ENCODE results near the gene DAZAP1.

Gene DAZAP1

GRCh38 chr19:1409204-1410005 is 2.0 kb downstream of the DAZAP1 start:
- Histone ChIP-seq H4K91ac (ENCODE audit: low read length) (peak overlapping the region; percentile 59), H3K4me2 (ENCODE audit: low read length, poor library complexity, severe bottlenecking) (peak overlapping the region; percentile 93), H3K36me3 (ENCODE audit: control insufficient read depth in 1 of 2, insufficient read depth in 2 of 2, low read depth in 1 of 2, low read length in 2 of 2) (peaks cover 10 to 27% of the 10 kb centered on the region in 2 experiments), H3K4ac (ENCODE audit: low read depth in 1 of 2, low read length in 2 of 2) (peak overlapping the region; percentile 59 to 96), H3K23ac (ENCODE audit: low read length in 2 of 2) (peak overlapping the region in 1 of 2 experiments; percentile 68), H3K27ac (ENCODE audit: low read length, poor library complexity, severe bottlenecking) (peak overlapping the region; percentile 48), H2BK120ac (ENCODE audit: low read depth, low read length) (no peak overlapping the region), H2BK12ac (ENCODE audit: low read length in 2 of 2) (peak overlapping the region; percentile 14 to 37), H3K9ac (ENCODE audit: low read length) (peak overlapping the region; percentile 93), H3K9me3 (ENCODE audit: control insufficient read depth, low read length) (no peaks in the 10 kb centered on the region), H2BK15ac (ENCODE audit: low read depth, poor library complexity, severe bottlenecking) (peak overlapping the region; percentile 12), H2AK5ac (ENCODE audit: low read length, severe bottlenecking) (peak overlapping the region; percentile 63), H3K27me3 (ENCODE audit: control insufficient read depth in 1 of 2, insufficient read depth in 1 of 2, low read length in 2 of 2) (no peaks in the 10 kb centered on the region), H3K4me3 (ENCODE audit: insufficient read depth in 1 of 2, low read depth in 1 of 2, low read length in 2 of 2) (peak overlapping the region; percentile 78 to 92), H3K14ac (ENCODE audit: low read length in 2 of 2) (peak overlapping the region in 1 of 2 experiments; percentile 68), H3K79me1 (replicated peaks; ENCODE audit: low read length, poor library complexity, severe bottlenecking) (no peaks in the 10 kb centered on the region), H2BK5ac (ENCODE audit: low read depth, low read length, poor library complexity, severe bottlenecking) (no peak overlapping the region), H3K4me1 (ENCODE audit: control insufficient read depth, insufficient read depth, low read depth, low read length) (peaks cover 53% of the 10 kb centered on the region), H3K18ac (ENCODE audit: low read depth in 1 of 2, low read length in 2 of 2) (peak overlapping the region in 1 of 2 experiments; percentile 67), H4K8ac (ENCODE audit: low read length) (peak overlapping the region; percentile 24), H2AFZ (ENCODE audit: low read depth, low read length) (no peak overlapping the region)
- DNase-seq, result no peak
- WGBS, result 89% methylated on average over 33 of the region's 33 CpGs

DNA sequence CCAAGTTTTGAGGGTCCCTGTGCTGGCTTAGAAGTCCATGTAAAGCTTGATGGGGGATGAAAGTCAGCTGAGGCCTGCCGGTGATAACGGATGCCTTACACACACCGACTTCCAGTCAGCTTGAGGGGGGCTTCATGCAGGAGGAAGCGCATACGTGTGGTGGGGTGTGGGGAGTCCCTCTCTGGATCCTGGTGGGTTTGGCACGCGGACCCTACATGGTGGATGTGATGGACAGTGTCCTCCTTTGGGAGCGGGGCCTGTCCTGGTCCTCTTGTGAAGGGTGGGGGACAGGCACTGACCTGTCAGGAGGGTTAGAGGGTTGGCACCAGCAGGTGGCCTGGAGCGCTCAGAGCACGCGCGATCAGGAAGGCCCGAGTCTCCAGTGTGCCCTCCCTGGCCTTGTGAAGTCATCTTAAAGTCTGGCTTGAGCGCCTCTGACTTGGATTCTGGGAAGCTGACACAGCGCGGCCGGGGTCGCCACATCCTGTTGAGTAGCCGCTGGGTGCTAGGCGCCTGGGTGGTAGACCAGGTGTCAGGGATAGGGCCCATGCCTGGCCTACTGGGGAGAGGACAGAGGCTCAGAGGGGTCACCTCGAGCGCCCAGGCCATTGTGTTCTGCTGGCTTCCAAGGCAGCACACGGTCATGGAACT is 2.9 kb downstream of the DAZAP1 start:
- peak overlapping the region; percentile 5 to 92 for H3K4me3 ChIP-seq (ENCODE audit: insufficient read depth in 1 of 2, low read depth in 1 of 2, low read length in 2 of 2)
- H3K27ac ChIP-seq (ENCODE audit: low read length, poor library complexity, severe bottlenecking), result peak overlapping the region; percentile 73
- peak overlapping the region; percentile 93 for H3K9ac ChIP-seq (ENCODE audit: low read length)
- no peaks in the 10 kb centered on the region for H3K9me3 ChIP-seq (ENCODE audit: control insufficient read depth, low read length)
- no peak overlapping the region for H3K4ac ChIP-seq (ENCODE audit: low read depth in 1 of 2, low read length in 2 of 2)
- H3K36me3 ChIP-seq (ENCODE audit: control insufficient read depth in 1 of 2, insufficient read depth in 2 of 2, low read depth in 1 of 2, low read length in 2 of 2), result peaks cover 10 to 27% of the 10 kb centered on the region in 2 experiments
- no peak overlapping the region for H2BK120ac ChIP-seq (ENCODE audit: low read depth, low read length)
- H3K4me2 ChIP-seq (ENCODE audit: low read length, poor library complexity, severe bottlenecking), result peak overlapping the region; percentile 24
- peak overlapping the region; percentile 49 for H2AK5ac ChIP-seq (ENCODE audit: low read length, severe bottlenecking)
- H2AFZ ChIP-seq (ENCODE audit: low read depth, low read length), result no peak overlapping the region
- 94% methylated on average over 23 of the region's 23 CpGs for WGBS
- H3K23ac ChIP-seq (ENCODE audit: low read length in 2 of 2), result peak overlapping the region in 1 of 2 experiments; percentile 70
- peak overlapping the region in 1 of 2 experiments; percentile 92 for H3K14ac ChIP-seq (ENCODE audit: low read length in 2 of 2)
- H3K79me1 ChIP-seq (replicated peaks; ENCODE audit: low read length, poor library complexity, severe bottlenecking), result no peaks in the 10 kb centered on the region
- no peak overlapping the region for H2BK12ac ChIP-seq (ENCODE audit: low read length in 2 of 2)
- H4K8ac ChIP-seq (ENCODE audit: low read length), result no peak overlapping the region
- peak overlapping the region in 1 of 2 experiments; percentile 41 for H3K18ac ChIP-seq (ENCODE audit: low read depth in 1 of 2, low read length in 2 of 2)
- peaks cover 58% of the 10 kb centered on the region for H3K4me1 ChIP-seq (ENCODE audit: control insufficient read depth, insufficient read depth, low read depth, low read length)
- no peak overlapping the region for H4K91ac ChIP-seq (ENCODE audit: low read length)
- no peak overlapping the region for H2BK15ac ChIP-seq (ENCODE audit: low read depth, poor library complexity, severe bottlenecking)
- peak overlapping the region; percentile 35 for H2BK5ac ChIP-seq (ENCODE audit: low read depth, low read length, poor library complexity, severe bottlenecking)
- no peaks in the 10 kb centered on the region for H3K27me3 ChIP-seq (ENCODE audit: control insufficient read depth in 1 of 2, insufficient read depth in 1 of 2, low read length in 2 of 2)
- DNase-seq, result peak; percentile 30

GRCh38 chr19:1410789-1411188 is 3.4 kb downstream of the DAZAP1 start:
- no peaks in the 10 kb centered on the region for H3K79me1 ChIP-seq (replicated peaks; ENCODE audit: low read length, poor library complexity, severe bottlenecking)
- no peak overlapping the region for H2BK12ac ChIP-seq (ENCODE audit: low read length in 2 of 2)
- peak overlapping the region in 1 of 2 experiments; percentile 70 for H3K23ac ChIP-seq (ENCODE audit: low read length in 2 of 2)
- H3K4me1 ChIP-seq (ENCODE audit: control insufficient read depth, insufficient read depth, low read depth, low read length), result peaks cover 64% of the 10 kb centered on the region
- peak overlapping the region in 1 of 2 experiments; percentile 92 for H3K4me3 ChIP-seq (ENCODE audit: insufficient read depth in 1 of 2, low read depth in 1 of 2, low read length in 2 of 2)
- H3K18ac ChIP-seq (ENCODE audit: low read depth in 1 of 2, low read length in 2 of 2), result no peak overlapping the region
- peak overlapping the region; percentile 49 for H2AK5ac ChIP-seq (ENCODE audit: low read length, severe bottlenecking)
- H4K91ac ChIP-seq (ENCODE audit: low read length), result no peak overlapping the region
- H4K8ac ChIP-seq (ENCODE audit: low read length), result no peak overlapping the region
- H3K9ac ChIP-seq (ENCODE audit: low read length), result peak overlapping the region; percentile 93
- DNase-seq, result no peak
- peak overlapping the region; percentile 73 for H3K27ac ChIP-seq (ENCODE audit: low read length, poor library complexity, severe bottlenecking)
- H2BK15ac ChIP-seq (ENCODE audit: low read depth, poor library complexity, severe bottlenecking), result no peak overlapping the region
- peaks cover 10 to 27% of the 10 kb centered on the region in 2 experiments for H3K36me3 ChIP-seq (ENCODE audit: control insufficient read depth in 1 of 2, insufficient read depth in 2 of 2, low read depth in 1 of 2, low read length in 2 of 2)
- no peak overlapping the region for H2AFZ ChIP-seq (ENCODE audit: low read depth, low read length)
- no peaks in the 10 kb centered on the region for H3K27me3 ChIP-seq (ENCODE audit: control insufficient read depth in 1 of 2, insufficient read depth in 1 of 2, low read length in 2 of 2)
- peak overlapping the region; percentile 9 for H3K4me2 ChIP-seq (ENCODE audit: low read length, poor library complexity, severe bottlenecking)
- no peak overlapping the region for H3K14ac ChIP-seq (ENCODE audit: low read length in 2 of 2)
- H3K4ac ChIP-seq (ENCODE audit: low read depth in 1 of 2, low read length in 2 of 2), result no peak overlapping the region
- H3K9me3 ChIP-seq (ENCODE audit: control insufficient read depth, low read length), result no peaks in the 10 kb centered on the region
- 97% methylated on average over 9 of the region's 9 CpGs for WGBS
- peak overlapping the region; percentile 35 for H2BK5ac ChIP-seq (ENCODE audit: low read depth, low read length, poor library complexity, severe bottlenecking)
- H2BK120ac ChIP-seq (ENCODE audit: low read depth, low read length), result no peak overlapping the region
